AG09309 (cell line): ENCODE results near the gene CENPQ.

ENCODE experiments used
- DNase-seq: peaks from one replicate; pipeline ENCODE4 v3.0.0-alpha.2; 2010; ENCODE audit warnings: low read depth
- H3K4me3 ChIP-seq: 2 replicates; pipeline ENCODE4 v1.5.1; 2011; ENCODE audit warnings: mild to moderate bottlenecking, low read depth, low read length, moderate library complexity; ENCODE audit not compliant: control insufficient read depth
- CTCF ChIP-seq: IDR thresholded peaks from 2 replicates; pipeline ENCODE4 v1.5.1; 2011; ENCODE audit warnings: mild to moderate bottlenecking, low read depth, low read length, inconsistent platforms; ENCODE audit not compliant: insufficient read depth, control insufficient read depth; ENCODE audit errors: missing control alignments

The CENPQ gene

GRCh38 chr6:49499623-49500022 lies 36.5 kb downstream of the CENPQ start, which contains the start of gene GLYATL3:
GLYATL3 (plus strand) TSS chr6:49499923; CDS start chr6:49511991, 12,068 bp downstream.
- TF ChIP-seq CTCF: no peak
- no peak within 1 kb of the TSS for H3K4me3 ChIP-seq
- no peak for DNase-seq

GRCh38 chr6:49504666-49505065 lies 41.5 kb downstream of the CENPQ start:
- DNase-seq: no peak
- TF ChIP-seq CTCF: no peak
- no peak overlapping the region for H3K4me3 ChIP-seq

GRCh38 chr6:49506569-49507111 lies 43.5 kb downstream of the CENPQ start:
- no peak overlapping the region for H3K4me3 ChIP-seq
- no peak for TF ChIP-seq CTCF
- no peak for DNase-seq

- no peak for TF ChIP-seq CTCF
- DNase-seq: no peak
- no peak overlapping the region for H3K4me3 ChIP-seq
Measured at GRCh38 chr6:49509342-49509741, 46.2 kb downstream of the CENPQ start.

- TF ChIP-seq CTCF: no peak
Measured at GRCh38 chr6:49513153-49513989, 50.2 kb downstream of the CENPQ start.

GRCh38 chr6:49514571-49515484 lies 51.7 kb downstream of the CENPQ start:
- DNase-seq: no peak
- no peak overlapping the region for H3K4me3 ChIP-seq
- no peak for TF ChIP-seq CTCF

More at GRCh38 chr6:49513153-49513989, 50.2 kb downstream of the CENPQ start:
- no peak for DNase-seq
- no peak overlapping the region for H3K4me3 ChIP-seq
